GM19372 (cell line): ENCODE data around the gene CHAC1.

Experiments
- ATAC-seq: cut with Tn5 transposase; IDR thresholded peaks from one replicate; pipeline ENCODE4 v1.9.1; 2021; ENCODE audit warnings: mild to moderate bottlenecking, low read depth, moderate library complexity; ENCODE audit not compliant: unreplicated experiment

Gene CHAC1, protein sequence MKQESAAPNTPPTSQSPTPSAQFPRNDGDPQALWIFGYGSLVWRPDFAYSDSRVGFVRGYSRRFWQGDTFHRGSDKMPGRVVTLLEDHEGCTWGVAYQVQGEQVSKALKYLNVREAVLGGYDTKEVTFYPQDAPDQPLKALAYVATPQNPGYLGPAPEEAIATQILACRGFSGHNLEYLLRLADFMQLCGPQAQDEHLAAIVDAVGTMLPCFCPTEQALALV

DNA sequence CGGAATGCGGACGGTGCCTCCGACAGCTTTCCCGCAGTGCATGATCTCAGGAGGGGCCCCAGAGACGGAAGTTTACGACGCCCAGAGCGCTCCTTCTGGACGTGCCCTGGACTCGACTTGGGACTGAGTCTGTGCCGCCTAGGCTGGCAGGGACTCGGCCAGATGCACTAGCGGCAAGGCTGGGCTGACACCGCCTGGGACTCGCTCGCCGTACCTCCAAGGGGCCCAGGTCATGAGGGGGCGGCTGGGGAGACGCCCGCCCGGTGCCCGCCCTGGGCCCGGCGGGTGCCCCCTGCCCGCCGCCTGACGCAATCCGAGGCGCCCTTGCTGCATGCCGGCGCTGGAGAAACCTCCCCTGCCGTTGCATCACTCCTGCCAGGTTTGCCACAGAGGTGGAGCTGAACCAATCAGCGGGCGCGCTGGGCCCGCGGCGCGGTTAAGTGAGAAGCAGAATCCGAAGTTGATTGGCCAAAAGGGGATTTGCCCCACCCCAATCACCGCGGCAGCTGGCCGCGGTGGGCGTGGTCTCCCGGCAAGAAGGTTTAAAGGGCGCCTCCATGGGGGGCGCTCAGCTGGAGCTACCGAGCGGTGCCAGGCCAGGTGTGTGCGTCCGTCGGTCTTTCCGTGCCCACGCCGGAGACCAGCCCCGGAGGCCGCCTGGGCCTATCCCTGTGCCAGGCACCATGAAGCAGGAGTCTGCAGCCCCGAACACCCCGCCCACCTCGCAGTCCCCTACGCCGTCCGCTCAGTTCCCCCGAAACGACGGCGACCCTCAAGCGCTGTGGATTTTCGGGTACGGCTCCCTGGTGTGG, at the start of gene CHAC1:
TSS of gene CHAC1 (plus strand) at position 571 of the 812 bp plus-strand sequence. CDS start at position 684, 113 bp downstream.
- ATAC-seq, result peak; percentile 89

DNA sequence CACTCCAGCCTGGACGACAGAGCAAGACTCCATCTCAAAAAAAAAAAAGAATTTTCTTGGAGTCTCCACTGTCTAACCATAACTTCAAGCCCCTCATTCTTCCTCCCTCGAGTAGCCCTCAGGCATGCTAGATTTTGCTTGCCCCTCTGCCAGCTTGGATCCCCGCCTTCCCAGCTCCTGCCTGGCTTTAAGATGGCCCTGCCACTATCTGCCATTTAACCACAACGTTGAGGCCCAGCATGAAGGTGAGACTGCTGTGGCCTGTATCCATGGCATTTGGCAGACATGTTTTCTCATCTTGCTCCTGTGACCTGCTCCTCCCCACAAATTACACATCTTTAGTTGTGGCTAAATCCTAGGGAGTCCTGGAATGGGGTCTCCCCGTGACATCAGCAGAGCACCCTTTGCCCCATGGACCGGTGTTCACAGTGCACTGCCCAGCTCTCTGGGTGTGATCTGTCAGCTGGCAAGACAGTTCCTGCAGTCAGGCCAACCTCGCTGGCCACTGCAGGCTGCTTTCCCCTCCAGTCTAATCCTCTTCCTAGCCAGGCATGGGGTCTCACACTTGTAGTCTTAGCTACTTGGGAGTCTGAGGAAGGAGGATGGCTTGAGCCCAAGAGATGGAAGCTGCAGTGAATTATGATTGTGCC, 48.6 kb upstream of the CHAC1 start:
- no peak for ATAC-seq

DNA sequence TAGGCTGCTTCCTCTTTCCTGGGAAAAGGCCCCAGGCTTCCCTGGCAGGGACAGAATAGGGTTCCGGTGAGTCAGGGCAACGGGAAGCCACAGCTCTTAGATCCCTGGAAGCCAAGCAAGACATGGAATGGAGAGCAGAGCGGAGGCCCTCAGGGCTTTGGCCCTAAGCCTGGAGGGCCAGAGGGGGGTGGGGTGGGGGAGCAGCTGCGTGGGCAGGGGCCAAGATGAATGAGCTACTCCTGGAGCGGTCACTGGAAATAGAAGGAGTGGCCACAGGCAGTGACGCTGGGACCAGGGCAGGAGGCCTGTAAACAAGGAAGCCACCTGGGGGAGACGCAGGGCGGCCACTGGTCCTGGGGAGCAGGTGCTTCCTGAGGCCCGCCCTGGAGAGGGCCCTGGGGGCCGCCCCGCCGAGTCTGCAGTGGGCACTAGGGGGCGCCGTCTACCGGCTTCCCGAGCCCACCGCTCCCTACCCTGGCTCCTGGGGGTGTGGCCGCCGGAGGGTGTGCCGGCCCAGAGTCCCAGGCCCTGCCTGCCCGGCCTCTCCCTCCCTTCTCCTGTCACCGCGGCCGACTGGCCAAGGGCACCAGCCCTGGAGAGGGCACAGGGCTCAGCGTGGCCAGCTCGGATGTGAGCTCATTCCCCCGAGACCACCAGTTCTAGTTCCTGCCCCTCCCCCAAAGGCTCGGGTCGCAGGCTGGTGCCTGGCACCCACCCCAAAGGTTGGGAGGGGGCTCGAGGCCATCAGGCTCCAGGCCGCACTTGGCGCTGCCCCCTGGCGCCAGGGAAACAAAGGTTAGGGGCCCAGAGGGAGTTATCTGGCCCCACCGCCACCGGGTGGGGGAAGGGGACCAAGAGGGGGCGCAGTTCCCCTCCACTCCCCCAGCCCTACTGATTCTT, 46.9 kb upstream of the CHAC1 start:
- peak; percentile 75 for ATAC-seq

DNA sequence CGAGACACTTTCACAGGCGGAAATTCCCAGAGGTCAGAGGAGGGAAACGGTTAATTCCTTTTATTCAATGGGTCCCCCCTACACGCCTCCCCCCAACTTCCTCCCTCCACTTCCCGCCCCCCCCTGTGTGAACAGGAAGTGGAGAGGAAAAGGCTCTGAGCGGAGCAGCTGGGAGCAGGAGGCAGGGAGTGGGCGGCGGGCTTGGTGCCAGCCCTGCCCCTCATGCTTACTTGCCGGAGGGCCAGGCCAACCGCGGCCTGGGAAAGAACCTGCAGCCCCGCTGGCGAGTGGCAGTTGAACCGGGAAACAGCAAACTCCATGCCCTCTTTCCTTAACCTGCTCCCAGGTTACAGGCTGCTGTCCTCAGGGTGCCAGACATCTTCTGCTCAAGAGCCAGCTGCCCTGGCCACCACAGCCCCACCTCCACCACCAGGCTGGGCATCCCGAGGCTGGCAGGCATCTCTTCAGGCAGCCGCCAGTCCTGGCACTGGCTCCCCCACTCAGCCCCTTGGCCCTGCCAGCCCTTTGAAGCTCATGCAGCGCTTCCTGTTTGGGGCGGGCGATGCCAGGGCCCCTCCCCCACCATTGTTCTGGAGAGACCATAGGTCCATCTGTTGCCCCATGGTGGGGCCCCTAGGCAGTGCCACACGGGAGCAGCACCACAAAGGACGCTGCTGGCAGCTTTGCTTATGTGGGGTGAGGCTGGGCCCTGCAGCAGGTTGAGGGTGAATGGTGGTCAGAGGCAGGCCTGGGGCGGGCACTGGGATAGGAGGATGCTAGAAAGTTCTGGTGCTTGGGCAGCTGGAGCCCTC, 46.1 kb upstream of the CHAC1 start:
- no peak for ATAC-seq

DNA sequence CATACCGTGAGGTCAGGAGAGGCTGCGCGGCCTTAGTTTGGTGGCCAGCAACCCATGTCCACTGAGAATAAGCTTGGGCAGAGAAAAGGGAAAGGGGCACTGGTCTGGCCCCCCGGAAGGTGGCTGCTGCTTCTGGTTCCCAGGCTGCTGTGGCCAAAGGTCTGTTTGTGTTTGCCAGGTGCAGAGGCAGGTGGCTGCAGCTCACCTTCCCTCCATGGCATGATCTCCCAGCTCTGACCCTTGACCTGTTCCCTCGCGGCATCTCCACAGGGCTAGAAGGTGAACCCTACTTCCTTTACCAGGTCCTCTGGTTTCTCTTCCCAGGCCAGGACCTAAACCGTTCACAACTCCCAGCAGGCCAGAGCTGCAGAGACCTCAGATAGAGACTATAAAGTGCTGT, 45.2 kb upstream of the CHAC1 start:
- no peak for ATAC-seq

DNA sequence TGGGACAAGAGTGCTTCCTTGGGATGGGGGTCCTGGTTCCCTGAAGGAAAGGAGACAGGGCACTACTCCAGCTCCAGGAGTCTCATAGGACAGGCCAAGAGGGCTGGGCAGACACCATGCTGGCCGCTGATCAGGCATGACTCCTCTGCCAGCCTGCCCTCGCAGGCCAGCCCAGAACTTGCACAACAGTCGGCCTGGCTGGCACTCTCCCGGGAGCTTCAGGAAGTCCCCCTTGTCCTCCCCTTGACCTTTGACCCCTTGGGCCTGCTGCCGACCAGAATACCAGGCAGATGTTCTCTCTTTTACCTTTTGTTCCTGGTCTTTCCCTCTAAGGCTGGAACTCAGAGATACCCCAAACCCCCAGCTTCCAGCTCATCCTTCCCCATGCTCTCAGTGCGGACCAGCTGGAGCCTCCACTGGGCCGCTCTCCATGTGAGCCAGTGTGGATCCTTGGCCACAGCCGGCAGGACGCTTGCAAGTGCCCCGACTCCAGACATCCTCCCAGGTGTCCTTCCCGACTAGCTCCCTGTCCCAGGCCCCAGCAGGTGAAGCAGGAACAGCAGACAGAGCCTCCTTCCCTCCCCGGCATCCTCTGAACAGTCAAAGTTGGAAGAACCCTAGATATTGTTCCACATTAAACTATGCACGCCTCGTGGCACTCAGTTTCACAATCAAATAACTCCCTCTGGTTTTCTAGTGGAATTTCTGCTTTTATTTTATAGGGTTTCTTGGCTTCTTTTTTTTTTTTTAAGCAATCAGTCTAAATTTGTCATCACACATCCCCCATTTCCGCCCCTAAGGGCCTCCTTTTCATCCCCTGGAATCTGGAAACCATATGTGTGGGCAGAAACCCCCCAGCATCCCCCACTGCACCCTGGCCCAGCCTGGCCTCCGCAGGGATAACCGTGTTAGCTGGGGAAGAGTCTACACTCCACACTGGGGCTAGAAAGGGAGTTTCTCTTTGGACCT, 43.3 kb upstream of the CHAC1 start:
- no peak for ATAC-seq

DNA sequence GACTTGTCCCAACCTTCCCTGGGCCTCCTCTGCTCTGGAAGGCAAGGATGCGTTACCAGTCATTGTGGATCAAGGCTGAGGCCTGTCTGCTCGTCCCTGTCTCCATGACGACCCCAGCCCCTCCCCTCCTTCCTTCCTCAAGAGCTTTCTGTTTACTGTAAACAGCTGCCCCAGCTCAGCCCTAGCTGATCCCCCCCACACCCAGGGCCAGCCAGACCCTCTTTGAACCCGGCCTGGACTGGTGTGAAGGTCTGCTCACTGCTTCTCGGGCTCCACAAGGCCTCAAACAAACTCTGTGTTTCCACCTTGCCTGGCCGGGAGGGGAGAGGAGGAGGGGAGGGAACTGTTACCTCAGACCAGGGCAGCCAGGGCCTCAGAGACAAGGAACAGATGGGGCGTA, 42.1 kb upstream of the CHAC1 start:
- ATAC-seq, result no peak

DNA sequence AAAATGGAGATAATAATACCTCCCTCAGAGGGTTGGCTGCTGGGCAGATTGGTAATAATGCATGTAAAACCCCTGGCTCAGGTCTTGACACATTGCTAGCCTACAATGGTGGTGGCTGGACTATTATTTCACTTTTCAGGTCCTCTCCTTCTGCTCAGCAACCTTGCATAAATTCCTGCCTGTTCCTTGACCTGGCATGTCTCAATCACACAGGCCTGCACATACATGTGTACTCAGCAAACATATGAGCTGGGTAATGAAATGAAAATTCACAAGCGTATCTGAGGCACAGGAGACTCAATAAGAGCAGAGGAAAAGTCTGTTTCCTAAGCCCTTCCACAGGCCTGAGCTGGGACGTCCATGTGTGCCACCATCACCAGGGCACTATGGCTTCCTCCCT, 41.6 kb upstream of the CHAC1 start:
- no peak for ATAC-seq

DNA sequence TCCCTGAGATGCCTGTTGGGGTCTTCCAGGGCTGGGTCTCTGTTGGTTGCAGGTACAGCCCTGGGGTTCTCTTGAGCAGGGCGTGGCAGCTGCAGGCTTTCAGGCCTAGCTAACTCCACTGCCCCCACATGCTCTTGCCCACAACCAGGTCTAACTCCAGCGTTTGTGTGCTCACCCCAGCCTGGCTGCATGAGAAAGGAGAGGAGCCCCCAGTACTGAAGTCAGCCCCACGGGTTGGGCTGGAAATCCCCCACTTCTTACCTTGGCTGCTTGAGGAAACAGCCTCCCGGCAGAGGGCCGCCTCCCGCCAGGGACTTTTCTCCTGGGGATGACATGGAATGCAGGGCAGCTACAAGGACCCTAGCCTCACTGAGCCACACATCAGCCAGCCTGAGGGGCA, 40.8 kb upstream of the CHAC1 start:
- no peak for ATAC-seq

DNA sequence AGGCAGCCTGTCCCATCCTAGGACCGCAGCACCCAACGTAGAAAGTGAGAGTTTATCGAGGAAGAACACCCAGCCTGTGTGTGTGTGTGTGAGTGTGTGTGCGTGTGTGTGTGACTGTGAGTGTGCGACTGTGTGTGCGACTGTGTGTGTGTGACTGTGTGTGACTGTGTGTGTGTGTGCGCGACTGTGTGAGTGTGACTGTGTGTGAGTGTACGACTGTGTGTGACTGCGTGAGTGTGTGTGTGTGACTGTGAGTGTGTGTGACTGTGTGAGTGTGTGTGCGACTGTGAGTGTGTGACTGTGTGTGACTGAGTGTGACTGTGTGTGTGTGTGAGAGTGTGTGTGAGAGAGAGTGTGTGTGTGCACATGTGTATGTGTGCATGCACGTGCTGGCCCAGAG, 39.3 kb upstream of the CHAC1 start:
- no peak for ATAC-seq

DNA sequence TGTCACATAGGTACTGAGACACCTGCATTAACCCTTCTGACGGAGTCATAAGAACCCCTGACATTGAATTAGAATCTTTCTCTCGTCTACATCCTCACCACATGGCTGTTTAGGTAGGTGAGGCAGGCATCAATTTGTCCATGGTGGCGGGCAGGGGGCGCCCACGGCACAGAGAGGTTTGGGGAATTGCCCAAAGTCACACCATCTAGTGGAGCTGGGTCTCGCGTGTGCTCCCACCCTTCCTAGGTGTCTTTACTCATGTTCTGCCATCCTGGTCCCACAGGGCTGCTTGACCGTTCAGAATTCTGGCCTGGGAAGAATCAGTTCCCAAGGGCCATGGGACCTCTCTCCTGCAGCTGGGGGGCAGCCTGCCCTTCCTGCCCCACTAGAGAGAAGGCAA, 38.8 kb upstream of the CHAC1 start:
- ATAC-seq, result no peak

DNA sequence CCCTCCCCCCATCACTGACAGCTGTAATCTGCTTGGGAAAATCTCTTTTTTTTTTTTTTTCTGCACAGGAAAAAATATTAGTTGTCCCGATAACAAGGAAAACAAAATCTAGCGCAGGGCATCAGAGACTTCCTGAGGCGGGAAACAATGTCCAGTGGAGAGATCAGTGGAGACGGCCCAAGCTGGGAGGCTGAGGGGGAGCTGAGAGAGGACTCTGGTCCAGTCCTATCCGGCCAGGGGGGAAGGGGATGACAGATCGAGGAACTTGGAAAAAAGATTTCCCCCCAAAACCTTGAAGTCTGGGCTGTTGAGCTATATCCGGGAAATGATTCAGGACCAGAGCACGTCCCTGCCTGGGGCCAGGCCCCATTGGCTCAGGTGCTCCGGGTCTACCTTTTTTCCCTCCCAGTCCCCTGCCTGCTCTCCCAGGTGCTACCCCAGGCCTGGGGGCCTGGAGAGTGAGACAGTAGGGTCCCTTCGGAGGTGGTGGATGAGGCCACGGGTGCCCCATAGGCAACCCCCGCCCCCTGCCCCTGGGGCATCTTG, 38.1 kb upstream of the CHAC1 start:
- ATAC-seq, result no peak

DNA sequence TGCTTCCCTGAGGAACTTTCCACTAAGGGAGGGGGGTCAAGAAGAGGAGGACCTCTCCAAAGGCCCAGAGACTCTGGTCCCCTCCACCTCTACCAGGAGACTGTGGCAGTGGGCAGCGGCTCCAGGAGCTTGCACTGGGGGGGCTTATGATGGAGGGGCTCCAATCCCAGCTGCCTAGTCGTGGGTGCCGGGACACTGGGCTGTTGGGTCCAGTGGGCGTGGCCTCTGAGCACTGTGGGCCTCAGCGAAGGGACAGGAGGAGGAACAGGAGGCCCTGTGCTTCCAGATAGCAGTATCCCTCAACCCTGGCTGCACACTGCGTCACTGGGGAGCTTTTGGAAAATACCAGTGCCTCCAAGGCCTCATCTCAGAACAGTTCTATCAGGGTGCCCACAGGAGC, 37.6 kb upstream of the CHAC1 start:
- ATAC-seq, result no peak

DNA sequence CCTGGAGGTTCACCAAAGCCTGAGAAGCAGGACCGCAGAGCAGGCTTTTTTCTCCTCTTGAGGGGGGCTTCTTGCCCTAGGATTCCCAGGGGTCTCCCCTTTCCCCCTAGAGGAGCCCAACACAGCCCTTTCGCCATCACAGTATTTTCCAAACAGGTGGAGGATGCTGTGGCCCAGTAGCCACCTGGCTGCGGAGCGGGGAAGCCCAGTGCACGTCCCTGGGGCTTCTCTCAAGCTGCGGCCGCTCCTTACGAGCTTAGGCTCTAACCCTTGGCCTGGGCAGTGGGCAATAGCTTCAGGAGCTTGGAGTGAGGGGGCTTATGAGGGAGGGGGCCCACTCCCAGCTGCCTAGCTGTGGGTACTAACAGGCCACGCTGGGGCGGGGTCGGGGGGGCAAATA, 35.7 kb upstream of the CHAC1 start:
- ATAC-seq, result no peak

DNA sequence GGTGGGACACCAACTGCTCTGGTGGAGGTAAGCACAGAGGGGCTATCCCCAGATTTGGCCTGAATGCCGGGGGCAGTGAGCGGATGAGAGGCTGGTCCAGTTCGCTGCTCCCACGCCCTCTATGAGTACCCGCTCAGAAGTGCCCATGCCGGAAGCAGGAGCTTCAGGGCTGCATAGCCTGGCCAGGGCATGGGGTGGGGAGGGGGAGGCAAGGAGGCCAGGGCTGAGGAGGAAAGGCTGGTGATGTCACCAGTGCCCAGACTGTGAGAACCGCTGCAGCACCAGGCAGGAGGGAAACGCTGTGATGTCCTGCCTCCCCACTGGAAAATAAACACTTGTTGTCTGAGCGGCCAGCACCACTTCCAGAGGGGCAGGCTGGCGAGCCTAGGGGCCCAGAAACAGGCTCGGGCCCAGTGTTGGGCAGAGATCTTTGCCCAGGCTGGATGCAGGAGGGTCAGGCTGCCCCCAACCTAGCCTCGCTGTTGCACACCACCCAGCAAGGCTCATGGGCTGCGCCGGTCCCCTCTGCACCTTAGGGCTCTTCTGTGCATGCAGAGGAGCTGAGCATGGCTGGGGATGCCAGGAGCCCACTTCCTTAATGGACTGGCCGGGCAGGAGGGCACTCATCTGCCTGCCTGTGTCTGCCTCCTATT, 35.0 kb upstream of the CHAC1 start:
- ATAC-seq, result no peak

DNA sequence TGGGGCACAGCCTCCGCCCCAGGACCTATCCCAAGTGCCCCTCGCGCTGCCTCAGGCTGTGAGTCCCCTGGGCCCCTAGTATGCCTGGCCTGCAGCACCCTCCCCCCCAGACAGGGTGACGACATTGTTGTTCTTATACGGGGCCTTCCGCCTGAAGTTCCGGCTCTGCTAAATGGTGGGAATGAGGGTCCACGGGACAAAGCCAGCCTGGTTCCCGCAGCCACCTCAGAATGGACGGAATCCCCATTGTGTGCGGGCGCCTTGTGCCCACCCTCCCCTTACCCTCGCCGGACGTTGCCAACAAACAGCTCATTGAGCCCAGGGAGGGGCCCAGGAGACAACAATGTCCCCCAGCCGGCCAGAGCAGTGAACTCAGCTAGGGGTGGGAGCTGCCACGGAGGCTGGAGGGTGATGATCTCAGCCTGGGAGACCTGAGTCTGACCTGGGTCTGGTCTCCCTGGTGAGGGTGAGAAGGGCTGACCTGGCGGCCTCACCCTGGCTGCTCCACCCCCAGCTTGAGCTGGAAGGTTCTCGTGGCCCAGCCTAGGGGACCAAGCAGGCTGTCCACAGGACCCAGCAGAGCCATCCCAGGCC, 34.4 kb upstream of the CHAC1 start:
- ATAC-seq, result no peak

DNA sequence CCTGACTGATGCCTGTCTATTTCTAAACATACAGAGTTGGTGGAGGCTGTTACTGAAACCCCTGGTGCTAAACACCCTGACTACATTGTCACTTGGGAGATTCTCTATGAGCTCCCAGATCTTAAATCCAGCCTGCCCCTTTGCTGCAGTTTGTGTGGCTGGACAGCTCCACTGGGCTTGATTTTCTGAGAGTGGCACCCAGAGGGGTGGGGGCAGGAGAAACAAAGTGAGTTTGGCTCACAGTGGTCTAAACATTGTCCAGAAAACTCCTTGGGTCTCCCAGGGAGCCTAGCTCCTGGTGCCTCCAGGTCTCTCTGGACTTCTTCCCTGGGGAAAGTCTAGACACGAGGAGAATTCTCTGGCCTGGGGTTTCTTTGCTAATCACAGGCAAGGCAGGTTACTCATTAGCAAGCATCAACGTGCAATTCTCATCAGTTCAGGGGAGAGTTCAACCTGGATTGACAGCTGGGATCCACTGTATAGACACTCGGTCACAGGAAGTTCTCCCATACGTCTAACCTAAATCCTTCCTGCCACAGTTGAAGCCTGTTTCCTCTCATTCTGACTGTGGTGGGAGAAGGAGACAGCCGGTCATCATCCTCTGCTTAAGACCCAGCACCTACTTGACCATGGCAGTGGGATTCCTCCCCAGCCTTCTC, 31.2 kb upstream of the CHAC1 start:
- ATAC-seq, result no peak
